NCI-H2081 treated with DMSO at 0.1 percent for 48 hours (cell line): ENCODE measurements around the gene KCTD8.
A peak's percentile ranks its signal among the peaks of the same experiment; 100 is the strongest.

Source experiments
- DNase-seq: peaks from one replicate; lab custom pipeline; 2025; lab: John Stamatoyannopoulos, UW

KCTD8 gene

GRCh38 chr4:44448521-44449461 lies at the start of gene KCTD8:
Gene KCTD8, minus strand, starts transcription at chr4:44448809.
- DNase-seq = peak; percentile 75

GRCh38 chr4:44494810-44495701 lies 46.4 kb upstream of the KCTD8 start:
- no peak for DNase-seq

GRCh38 chr4:44493924-44494323 lies 45.3 kb upstream of the KCTD8 start:
- DNase-seq = no peak

- no peak for DNase-seq
Measured at GRCh38 chr4:44487341-44487740, 38.7 kb upstream of the KCTD8 start.

GRCh38 chr4:44479731-44480130 lies 31.1 kb upstream of the KCTD8 start:
- no peak for DNase-seq

- no peak for DNase-seq
Measured at GRCh38 chr4:44462259-44462658, 13.7 kb upstream of the KCTD8 start.

- no peak for DNase-seq
Measured at GRCh38 chr4:44447563-44448504, 775 bp downstream of the KCTD8 start.

GRCh38 chr4:44446801-44447562 lies 1.6 kb downstream of the KCTD8 start:
- no peak for DNase-seq

GRCh38 chr4:44446191-44446590 lies 2.4 kb downstream of the KCTD8 start:
- no peak for DNase-seq

GRCh38 chr4:44438687-44439086 lies 9.9 kb downstream of the KCTD8 start:
- DNase-seq = no peak

- no peak for DNase-seq
Measured at GRCh38 chr4:44434247-44434646, 14.4 kb downstream of the KCTD8 start.

GRCh38 chr4:44425614-44426208 lies 22.9 kb downstream of the KCTD8 start:
- DNase-seq = no peak

GRCh38 chr4:44422912-44423311 lies 25.7 kb downstream of the KCTD8 start:
- DNase-seq = no peak

- DNase-seq = no peak
Measured at GRCh38 chr4:44421330-44422065, 27.1 kb downstream of the KCTD8 start.

- DNase-seq = no peak
Measured at GRCh38 chr4:44415251-44415650, 33.4 kb downstream of the KCTD8 start.

GRCh38 chr4:44368413-44369167 lies 80.0 kb downstream of the KCTD8 start:
- DNase-seq = no peak

GRCh38 chr4:44354172-44354571 lies 94.4 kb downstream of the KCTD8 start:
- no peak for DNase-seq

- DNase-seq = no peak
Measured at GRCh38 chr4:44351069-44351468, 97.5 kb downstream of the KCTD8 start.

- DNase-seq = no peak
Measured at GRCh38 chr4:44342800-44343199, 105.8 kb downstream of the KCTD8 start.
